Stomach (tissue), 4 donors: ENCODE data around the gene PPP3CA.

Experiments used
- POLR2A ChIP-seq, 4 donors: fragments of 450-650 bp; IDR thresholded peaks; one replicate each; pipeline ENCODE4 v1.6.1; 2016; ENCODE audit warnings: antibody characterized with exemption in 4 of 4, control low read depth in 2 of 4, mild to moderate bottlenecking in 1 of 4, moderate library complexity in 1 of 4
- TF ChIP-seq, protein P1 (sequence below), 7 experiments: fragments of 450-650 bp in 4 of 7; fragments of 200-600 bp in 3 of 7; sonication (generic) in 3 of 7; IDR thresholded peaks; one replicate each; pipeline ENCODE4 v1.5.1; 2016 to 2019; ENCODE audit warnings: antibody characterized with exemption in 7 of 7, control low read depth in 2 of 7, mild to moderate bottlenecking in 1 of 7

DNA sequence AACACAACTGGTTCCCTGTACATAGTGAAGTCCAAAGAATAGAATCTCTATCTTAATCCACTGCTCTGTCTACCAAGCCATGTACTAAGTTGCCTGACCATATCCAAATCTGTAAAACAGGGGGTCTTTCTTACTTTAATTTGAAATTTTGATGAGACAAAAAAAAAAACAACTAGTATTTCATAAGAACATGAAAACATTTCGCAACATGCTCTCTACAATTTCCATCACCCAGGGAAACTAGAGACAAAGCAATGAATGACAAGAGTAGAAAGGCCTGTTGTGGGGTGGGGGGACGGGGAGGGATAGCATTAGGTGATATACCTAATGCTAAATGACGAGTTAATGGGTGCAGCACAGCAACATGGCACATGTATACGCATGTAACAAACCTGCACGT, 279.9 kb downstream of the PPP3CA start:
- TF ChIP-seq, protein P1, sequence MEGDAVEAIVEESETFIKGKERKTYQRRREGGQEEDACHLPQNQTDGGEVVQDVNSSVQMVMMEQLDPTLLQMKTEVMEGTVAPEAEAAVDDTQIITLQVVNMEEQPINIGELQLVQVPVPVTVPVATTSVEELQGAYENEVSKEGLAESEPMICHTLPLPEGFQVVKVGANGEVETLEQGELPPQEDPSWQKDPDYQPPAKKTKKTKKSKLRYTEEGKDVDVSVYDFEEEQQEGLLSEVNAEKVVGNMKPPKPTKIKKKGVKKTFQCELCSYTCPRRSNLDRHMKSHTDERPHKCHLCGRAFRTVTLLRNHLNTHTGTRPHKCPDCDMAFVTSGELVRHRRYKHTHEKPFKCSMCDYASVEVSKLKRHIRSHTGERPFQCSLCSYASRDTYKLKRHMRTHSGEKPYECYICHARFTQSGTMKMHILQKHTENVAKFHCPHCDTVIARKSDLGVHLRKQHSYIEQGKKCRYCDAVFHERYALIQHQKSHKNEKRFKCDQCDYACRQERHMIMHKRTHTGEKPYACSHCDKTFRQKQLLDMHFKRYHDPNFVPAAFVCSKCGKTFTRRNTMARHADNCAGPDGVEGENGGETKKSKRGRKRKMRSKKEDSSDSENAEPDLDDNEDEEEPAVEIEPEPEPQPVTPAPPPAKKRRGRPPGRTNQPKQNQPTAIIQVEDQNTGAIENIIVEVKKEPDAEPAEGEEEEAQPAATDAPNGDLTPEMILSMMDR (IDR thresholded peaks at IDR 0.05), result no peak
- TF ChIP-seq POLR2A (IDR thresholded peaks at IDR 0.05), result no peak
